H9 (cell line): ENCODE measurements around the gene KRT35. TPM values are rescaled to one million over a fixed set of nuclear protein-coding genes. Genes with fewer than 3 reads are reported as not detected.
A peak's percentile ranks its signal among the peaks of the same experiment; 100 is the strongest.

Experiments
- DNase-seq: peaks from one replicate; pipeline ENCODE4 v3.0.0-alpha.2; 2017
- H2AFZ ChIP-seq: one replicate; pipeline ENCODE4 v1.6.1; 2013; ENCODE audit warnings: mild to moderate bottlenecking, low read length, control low read depth, moderate library complexity
- H2AK5ac ChIP-seq: 2 replicates; pipeline ENCODE4 v1.6.1; 2013; ENCODE audit warnings: low read length, control low read depth, mixed read lengths; ENCODE audit not compliant: insufficient read length
- H2BK120ac ChIP-seq: one replicate; pipeline ENCODE4 v1.6.1; 2013; ENCODE audit warnings: low read depth, mild to moderate bottlenecking, low read length, control low read depth, inconsistent platforms; ENCODE audit not compliant: poor library complexity, severe bottlenecking
- H2BK12ac ChIP-seq: 2 replicates; pipeline ENCODE4 v1.6.1; 2013; ENCODE audit warnings: low read length, control low read depth, mixed read lengths, low read depth; ENCODE audit not compliant: insufficient read length
- H2BK15ac ChIP-seq: 2 replicates; pipeline ENCODE4 v1.6.1; 2013; ENCODE audit warnings: low read depth, low read length, control low read depth
- H2BK20ac ChIP-seq: one replicate; pipeline ENCODE4 v1.6.1; 2013; ENCODE audit warnings: low read depth, mild to moderate bottlenecking, low read length, control low read depth, inconsistent platforms; ENCODE audit not compliant: poor library complexity, severe bottlenecking
- H2BK5ac ChIP-seq: 2 replicates; pipeline ENCODE4 v1.6.1; 2013; ENCODE audit warnings: low read length, control low read depth, mixed read lengths; ENCODE audit not compliant: insufficient read length
- H3K14ac ChIP-seq: 2 replicates; pipeline ENCODE4 v1.6.1; 2013; ENCODE audit warnings: low read length, control low read depth; ENCODE audit not compliant: insufficient read depth
- H3K18ac ChIP-seq: 2 replicates; pipeline ENCODE4 v1.6.1; 2013; ENCODE audit warnings: low read depth, mild to moderate bottlenecking, mixed read lengths, low read length, control low read depth; ENCODE audit not compliant: insufficient read length
- H3K23ac ChIP-seq: 2 replicates; pipeline ENCODE4 v1.6.1; 2013; ENCODE audit warnings: low read length, control low read depth, mixed read lengths, low read depth; ENCODE audit not compliant: insufficient read length
- H3K23me2 ChIP-seq: 2 replicates; pipeline ENCODE4 v1.6.1; 2013; ENCODE audit warnings: low read depth, mild to moderate bottlenecking, mixed read lengths, low read length, control low read depth; ENCODE audit not compliant: insufficient read length, poor library complexity, severe bottlenecking
- H3K27ac ChIP-seq: 2 replicates; pipeline ENCODE4 v1.5.1; 2013; ENCODE audit warnings: low read length, control low read depth, mixed read lengths, low read depth; ENCODE audit not compliant: insufficient read length
- H3K27me3 ChIP-seq: 2 replicates; pipeline ENCODE4 v1.6.1; 2013; ENCODE audit warnings: low read length, control low read depth, inconsistent platforms; ENCODE audit not compliant: insufficient read depth
- H3K4ac ChIP-seq: 2 replicates; pipeline ENCODE4 v1.6.1; 2013; ENCODE audit warnings: low read depth, mild to moderate bottlenecking, control low read depth, inconsistent platforms, low read length, moderate library complexity
- H3K4me1 ChIP-seq: 2 replicates; pipeline ENCODE4 v1.6.1; 2013; ENCODE audit warnings: low read length, control low read depth, inconsistent platforms; ENCODE audit not compliant: insufficient read depth
- H3K4me2 ChIP-seq: 2 replicates; pipeline ENCODE4 v1.6.1; 2013; ENCODE audit warnings: low read length, control low read depth, mixed read lengths; ENCODE audit not compliant: insufficient read length, insufficient read depth
- H3K56ac ChIP-seq: 2 replicates; pipeline ENCODE4 v1.6.1; 2013; ENCODE audit warnings: low read depth, mild to moderate bottlenecking, mixed read lengths, low read length, control low read depth; ENCODE audit not compliant: insufficient read length
- H3K79me1 ChIP-seq: 2 replicates; pipeline ENCODE4 v1.6.1; 2013; ENCODE audit warnings: low read depth, mild to moderate bottlenecking, moderate library complexity, low read length, control low read depth, inconsistent platforms; ENCODE audit not compliant: insufficient read depth, poor library complexity, severe bottlenecking
- H3K79me2 ChIP-seq: 2 replicates; pipeline ENCODE4 v1.6.1; 2013; ENCODE audit warnings: low read length, control low read depth, inconsistent platforms; ENCODE audit not compliant: insufficient read depth
- H3K9ac ChIP-seq: 2 replicates; pipeline ENCODE4 v1.6.1; 2013; ENCODE audit warnings: low read length, control low read depth, mixed read lengths; ENCODE audit not compliant: insufficient read length; ENCODE audit errors: extremely low read depth
- H3K9me3 ChIP-seq: one replicate; pipeline ENCODE4 v1.6.1; 2013; ENCODE audit warnings: low read depth, low read length, inconsistent platforms; ENCODE audit not compliant: control insufficient read depth
- H3T11ph ChIP-seq: one replicate; pipeline ENCODE4 v1.6.1; 2013; ENCODE audit warnings: mild to moderate bottlenecking, low read length, control low read depth, inconsistent platforms
- H4K20me1 ChIP-seq: one replicate; pipeline ENCODE4 v1.6.1; 2013; ENCODE audit not compliant: control insufficient read depth, insufficient read length, insufficient read depth
- H4K5ac ChIP-seq: 2 replicates; pipeline ENCODE4 v1.6.1; 2013; ENCODE audit warnings: low read depth, mild to moderate bottlenecking, mixed read lengths, low read length, control low read depth; ENCODE audit not compliant: insufficient read length
- H4K8ac ChIP-seq: replicated peaks from 2 replicates; pipeline ENCODE4 v1.6.1; 2013; ENCODE audit warnings: low read length, control low read depth, mixed read lengths, low read depth; ENCODE audit not compliant: insufficient read length
- H4K91ac ChIP-seq: 2 replicates; pipeline ENCODE4 v1.6.1; 2013; ENCODE audit warnings: low read depth, mild to moderate bottlenecking, moderate library complexity, mixed read lengths, low read length, control low read depth; ENCODE audit not compliant: insufficient read length
- H3K27ac Mint-ChIP-seq, 3 experiments: 2 replicates in 2 of 3; 3 replicates in 1 of 3; pipeline ENCODE4 v1.8.0; 2020 to 2021; ENCODE audit warnings: mixed read lengths in 3 of 3, mild to moderate bottlenecking in 1 of 3, moderate library complexity in 1 of 3
- H3K27me3 Mint-ChIP-seq: 2 replicates; pipeline ENCODE4 v1.8.0; 2021; ENCODE audit warnings: low read depth, mild to moderate bottlenecking, moderate library complexity, mixed read lengths
- H3K36me3 Mint-ChIP-seq, 3 experiments: 2 replicates in 2 of 3; 3 replicates in 1 of 3; pipeline ENCODE4 v1.8.0; 2020 to 2021; ENCODE audit warnings: low read depth in 3 of 3, mixed read lengths in 3 of 3; ENCODE audit not compliant: insufficient read depth in 1 of 3
- H3K4me1 Mint-ChIP-seq, 2 experiments: 2 replicates each; pipeline ENCODE4 v1.8.0; 2020; ENCODE audit warnings: mixed read lengths in 2 of 2
- H3K4me3 Mint-ChIP-seq, 2 experiments: 2 replicates in 1 of 2; 3 replicates in 1 of 2; pipeline ENCODE4 v1.8.0; 2020 to 2021; ENCODE audit warnings: mild to moderate bottlenecking in 2 of 2, mixed read lengths in 2 of 2, moderate library complexity in 1 of 2
- H3K9me3 Mint-ChIP-seq, 2 experiments: 2 replicates in 1 of 2; 3 replicates in 1 of 2; pipeline ENCODE4 v1.8.0; 2020; ENCODE audit warnings: mild to moderate bottlenecking in 2 of 2, mixed read lengths in 2 of 2, moderate library complexity in 1 of 2
- WGBS: extraction: QIAGEN DNeasy Blood & Tissue Kit; methylation state at CpG from one replicate; pipeline ENCODE4 v1.1.7; 2013; ENCODE audit warnings: missing lambda C conversion rate, low lambda C conversion rate, mixed read lengths; ENCODE audit not compliant: insufficient read length; ENCODE audit errors: extremely low coverage; 5-methylcytosine and 5-hydroxymethylcytosine counted together
- total RNA-seq: library from RNA; stranded (reverse); gene quantifications from 2 replicates; pipeline ENCODE4 v1.2.1, GENCODE V29; 2021
- TF ChIP-seq, protein P1 (sequence below): fragments of 200-600 bp; sonication (generic); conservative IDR thresholded peaks from 3 replicates; pipeline ENCODE4 v1.8.0; 2021; ENCODE audit warnings: antibody characterized with exemption, mild to moderate bottlenecking

The KRT35 gene
- total RNA-seq, 1 experiment from 2014 or later, result not detected

- Histone ChIP-seq H3K79me2 (no peaks in the 10 kb centered on the region), H3K56ac (no peak within 1 kb of the TSS), H2BK15ac (no peak within 1 kb of the TSS), H3K4ac (no peak within 1 kb of the TSS), H3K27me3 (no peaks in the 10 kb centered on the region), H3T11ph (no peak within 1 kb of the TSS), H4K5ac (no peak within 1 kb of the TSS), H3K23ac (no peak within 1 kb of the TSS), H2AK5ac (no peak within 1 kb of the TSS), H2BK12ac (no peak within 1 kb of the TSS), H3K79me1 (no peaks in the 10 kb centered on the region), H3K4me2 (no peak within 1 kb of the TSS), H2BK5ac (no peak within 1 kb of the TSS), H4K91ac (no peak within 1 kb of the TSS), H3K9me3 (no peaks in the 10 kb centered on the region), H2BK120ac (no peak within 1 kb of the TSS), H3K9ac (no peak within 1 kb of the TSS), H2BK20ac (no peak within 1 kb of the TSS), H3K27ac (no peak within 1 kb of the TSS), H3K23me2 (no peaks in the 10 kb centered on the region), H2AFZ (no peak within 1 kb of the TSS), H4K20me1 (no peaks in the 10 kb centered on the region), H4K8ac (no peak within 1 kb of the TSS), H3K14ac (no peak within 1 kb of the TSS; the same call in 1 of the 2 replicates), H3K18ac (no peak within 1 kb of the TSS), H3K4me1 (no peaks in the 10 kb centered on the region; the same call in 1 of the 2 replicates)
- H3K4me3 Mint-ChIP-seq, result no peak within 1 kb of the TSS
- H3K4me1 Mint-ChIP-seq, result peaks cover 23 to 34% of the 10 kb centered on the region in 2 experiments
- H3K36me3 Mint-ChIP-seq, result peaks cover 6 to 13% (median 10%) of the 10 kb centered on the region in 3 experiments; a peak in 6 of 7 replicates
- DNase-seq, result no peak
- no peaks in the 10 kb centered on the region; the same call in 1 of the 2 replicates for H3K27me3 Mint-ChIP-seq
- no CpG with 5 or more reads among the region's 8 CpGs for WGBS
- peak within 1 kb of the TSS in 1 of 3 experiments; percentile 74; a peak in 2 of 7 replicates for H3K27ac Mint-ChIP-seq
- no peaks in the 10 kb centered on the region; a peak in 2 of 5 replicates for H3K9me3 Mint-ChIP-seq
- TF ChIP-seq, protein P1, sequence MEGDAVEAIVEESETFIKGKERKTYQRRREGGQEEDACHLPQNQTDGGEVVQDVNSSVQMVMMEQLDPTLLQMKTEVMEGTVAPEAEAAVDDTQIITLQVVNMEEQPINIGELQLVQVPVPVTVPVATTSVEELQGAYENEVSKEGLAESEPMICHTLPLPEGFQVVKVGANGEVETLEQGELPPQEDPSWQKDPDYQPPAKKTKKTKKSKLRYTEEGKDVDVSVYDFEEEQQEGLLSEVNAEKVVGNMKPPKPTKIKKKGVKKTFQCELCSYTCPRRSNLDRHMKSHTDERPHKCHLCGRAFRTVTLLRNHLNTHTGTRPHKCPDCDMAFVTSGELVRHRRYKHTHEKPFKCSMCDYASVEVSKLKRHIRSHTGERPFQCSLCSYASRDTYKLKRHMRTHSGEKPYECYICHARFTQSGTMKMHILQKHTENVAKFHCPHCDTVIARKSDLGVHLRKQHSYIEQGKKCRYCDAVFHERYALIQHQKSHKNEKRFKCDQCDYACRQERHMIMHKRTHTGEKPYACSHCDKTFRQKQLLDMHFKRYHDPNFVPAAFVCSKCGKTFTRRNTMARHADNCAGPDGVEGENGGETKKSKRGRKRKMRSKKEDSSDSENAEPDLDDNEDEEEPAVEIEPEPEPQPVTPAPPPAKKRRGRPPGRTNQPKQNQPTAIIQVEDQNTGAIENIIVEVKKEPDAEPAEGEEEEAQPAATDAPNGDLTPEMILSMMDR, result no peak
Measured at GRCh38 chr17:41518789-41519449, 38.0 kb upstream of the KRT35 start, which contains the start of gene KRT15. KRT15 (minus strand) TSS chr17:41518890; CDS start chr17:41518827, 63 bp downstream.
